GM21737 (cell line): ENCODE results near the gene FKBP5.

Experiments used
- ATAC-seq: cut with Tn5 transposase; IDR thresholded peaks from one replicate; pipeline ENCODE4 v1.9.1; 2021; ENCODE audit warnings: mild to moderate bottlenecking, moderate library complexity; ENCODE audit not compliant: unreplicated experiment

Gene FKBP5

GRCh38 chr6:35665573-35665972, 23.1 kb downstream of the FKBP5 start:
- no peak for ATAC-seq

GRCh38 chr6:35664945-35665344, 23.8 kb downstream of the FKBP5 start:
- no peak for ATAC-seq

- no peak for ATAC-seq
Measured at GRCh38 chr6:35663447-35664235, 25.1 kb downstream of the FKBP5 start.

- ATAC-seq, result no peak
Measured at GRCh38 chr6:35662999-35663398, 25.7 kb downstream of the FKBP5 start.

- ATAC-seq, result no peak
Measured at GRCh38 chr6:35654883-35655282, 33.8 kb downstream of the FKBP5 start.

GRCh38 chr6:35651244-35651643, 37.5 kb downstream of the FKBP5 start:
- no peak for ATAC-seq

GRCh38 chr6:35650015-35650414, 38.7 kb downstream of the FKBP5 start:
- no peak for ATAC-seq

GRCh38 chr6:35648203-35648602, 40.5 kb downstream of the FKBP5 start:
- no peak for ATAC-seq

- ATAC-seq, result no peak
Measured at GRCh38 chr6:35647400-35647799, 41.3 kb downstream of the FKBP5 start.

GRCh38 chr6:35643162-35643535, 45.6 kb downstream of the FKBP5 start:
- no peak for ATAC-seq

GRCh38 chr6:35642471-35643161, 46.1 kb downstream of the FKBP5 start:
- no peak for ATAC-seq

GRCh38 chr6:35640017-35640664, 48.6 kb downstream of the FKBP5 start:
- no peak for ATAC-seq

GRCh38 chr6:35638679-35639078, 50.0 kb downstream of the FKBP5 start:
- no peak for ATAC-seq

GRCh38 chr6:35637911-35638310, 50.8 kb downstream of the FKBP5 start:
- ATAC-seq, result no peak

- no peak for ATAC-seq
Measured at GRCh38 chr6:35635601-35636597, 52.8 kb downstream of the FKBP5 start.

- no peak for ATAC-seq
Measured at GRCh38 chr6:35634316-35634715, 54.4 kb downstream of the FKBP5 start.

GRCh38 chr6:35633579-35634089, 55.1 kb downstream of the FKBP5 start:
- no peak for ATAC-seq

- no peak for ATAC-seq
Measured at GRCh38 chr6:35629876-35630378, 58.8 kb downstream of the FKBP5 start.

GRCh38 chr6:35626401-35626800, 62.3 kb downstream of the FKBP5 start:
- ATAC-seq, result no peak

GRCh38 chr6:35624341-35625070, 64.2 kb downstream of the FKBP5 start:
- no peak for ATAC-seq
